HG03342 (cell line): Measurements from ENCODE around the gene PDAP1.
"Not testable (repeated sequence)": the region's sequence is repeated elsewhere in the genome, so short reads cannot be mapped to it uniquely, and the experiment has no call there.

ENCODE experiments used
- ATAC-seq: cut with Tn5 transposase; IDR thresholded peaks from one replicate; pipeline ENCODE4 v1.9.1; 2021; ENCODE audit warnings: mild to moderate bottlenecking, moderate library complexity; ENCODE audit not compliant: unreplicated experiment

The PDAP1 gene

GRCh38 chr7:99408379-99409191 is at the start of gene PDAP1, which contains the start of gene BUD31:
Gene PDAP1 (minus strand): TSS chr7:99408597. CDS start chr7:99408548, 49 bp downstream.
Gene BUD31 (plus strand): TSS chr7:99408969. CDS start chr7:99411093, 2,124 bp downstream.
- ATAC-seq = peak; percentile 74

- ATAC-seq = no peak
These were observed 49.5 kb upstream of the PDAP1 start for GRCh38 chr7:99457650-99458493.

- no peak for ATAC-seq
These were observed 48.8 kb upstream of the PDAP1 start for GRCh38 chr7:99457050-99457649.

- ATAC-seq = no peak
These were observed 47.9 kb upstream of the PDAP1 start for GRCh38 chr7:99456288-99456687.

GRCh38 chr7:99455874-99456273 is 47.5 kb upstream of the PDAP1 start:
- ATAC-seq = no peak

- no peak for ATAC-seq
These were observed 44.7 kb upstream of the PDAP1 start for GRCh38 chr7:99453105-99453504.

GRCh38 chr7:99452541-99452940 is 44.1 kb upstream of the PDAP1 start:
- no peak for ATAC-seq

GRCh38 chr7:99451936-99452335 is 43.5 kb upstream of the PDAP1 start:
- no peak for ATAC-seq

- ATAC-seq = no peak
These were observed 40.9 kb upstream of the PDAP1 start for GRCh38 chr7:99449326-99449725.

- no peak for ATAC-seq
These were observed 40.5 kb upstream of the PDAP1 start for GRCh38 chr7:99448855-99449254.

GRCh38 chr7:99447943-99448342 is 39.5 kb upstream of the PDAP1 start:
- no peak for ATAC-seq

GRCh38 chr7:99446096-99446495 is 37.7 kb upstream of the PDAP1 start:
- ATAC-seq = no peak

- ATAC-seq = no peak
These were observed 31.8 kb upstream of the PDAP1 start for GRCh38 chr7:99440195-99440594.

- peak; percentile 90 for ATAC-seq
These were observed 30.4 kb upstream of the PDAP1 start, which contains the start of the genes CPSF4 and PTCD1 for GRCh38 chr7:99438573-99439480. Gene CPSF4 (plus strand): TSS chr7:99438943. CDS start chr7:99439083, 140 bp downstream. Gene PTCD1 (minus strand): TSS chr7:99438798. CDS start chr7:99435242, 3,556 bp downstream.

GRCh38 chr7:99437946-99438572 is 29.7 kb upstream of the PDAP1 start:
- ATAC-seq = no peak

- no peak for ATAC-seq
These were observed 24.8 kb upstream of the PDAP1 start for GRCh38 chr7:99433158-99433557.

GRCh38 chr7:99431756-99432540 is 23.6 kb upstream of the PDAP1 start:
- not testable (repeated sequence) for ATAC-seq

GRCh38 chr7:99429756-99430155 is 21.4 kb upstream of the PDAP1 start:
- no peak for ATAC-seq
